Sigmoid colon (tissue), 7 donors: ENCODE measurements around the gene ACVR1. TPM values are rescaled to one million over a fixed set of nuclear protein-coding genes. Genes with fewer than 3 reads are reported as not detected.

Experiments used
- DNase-seq: peaks from one replicate; pipeline ENCODE4 v3.0.0-alpha.2; 2019
- H3K27ac ChIP-seq, 4 donors: fragments of 200-600 bp; sonication (generic); one replicate each; pipeline ENCODE4 v1.5.1; 2016 to 2019; ENCODE audit warnings: mild to moderate bottlenecking in 1 of 4
- H3K27me3 ChIP-seq, 3 donors: fragments of 200-600 bp; sonication (generic); one replicate each; pipeline ENCODE4 v1.5.1; 2019; ENCODE audit warnings: mild to moderate bottlenecking in 1 of 3
- H3K36me3 ChIP-seq, 4 donors: fragments of 200-600 bp; sonication (generic); one replicate each; pipeline ENCODE4 v1.5.1; 2016 to 2019
- H3K4me1 ChIP-seq, 4 donors: fragments of 200-600 bp; sonication (generic); one replicate each; pipeline ENCODE4 v1.5.1; 2017 to 2019
- H3K4me3 ChIP-seq, 4 donors: fragments of 200-600 bp; sonication (generic); one replicate each; pipeline ENCODE4 v1.5.1; 2017 to 2019; ENCODE audit warnings: mild to moderate bottlenecking in 2 of 4, moderate library complexity in 1 of 4
- H3K9me3 ChIP-seq, 4 donors: fragments of 200-600 bp in 3 of 4; sonication (generic) in 3 of 4; one replicate each; pipeline versions ENCODE4 v1.5.1 to v1.6.1; 2013 to 2019
- EP300 ChIP-seq, 4 donors: sonication (generic); formaldehyde crosslinking; IDR thresholded peaks; one replicate each; pipeline ENCODE4 v1.6.1; 2017; ENCODE audit warnings: antibody characterized with exemption in 4 of 4
- POLR2A ChIP-seq, 2 donors: fragments of 450-650 bp; IDR thresholded peaks; one replicate each; pipeline ENCODE4 v1.6.1; 2016; ENCODE audit warnings: antibody characterized with exemption in 2 of 2, mild to moderate bottlenecking in 2 of 2, moderate library complexity in 2 of 2
- POLR2AphosphoS5 ChIP-seq, 4 donors: sonication (generic); formaldehyde crosslinking; IDR thresholded peaks; one replicate each; pipeline ENCODE4 v1.6.1; 2017; ENCODE audit warnings: antibody characterized with exemption in 4 of 4
- WGBS, 2 donors: extraction: QIAGEN DNeasy Blood & Tissue Kit; methylation state at CpG; one replicate each; pipeline ENCODE4 v1.1.7; 2013; 5-methylcytosine and 5-hydroxymethylcytosine counted together
- intact Hi-C: fragments of 100-400 bp; cut with DNase I; formaldehyde crosslinking; loops from one replicate; pipeline ENCODE4 v1.15.1; 2023
- polyA plus RNA-seq, 3 donors: library from polyadenylated mRNA; stranded (reverse); fragments of 200-250 nt; gene quantifications; one replicate each; pipeline ENCODE4 v1.2.3, GENCODE V29; 2013
- total RNA-seq, 4 donors: library from RNA; depleted of rRNA; stranded (reverse); fragments of >200 nt; gene quantifications; one replicate each; pipeline ENCODE4 v1.1.0, GENCODE V29; 2016
- TF ChIP-seq, protein P1 (sequence below), 4 experiments: fragments of 450-650 bp in 3 of 4; fragments of 200-600 bp in 1 of 4; IDR thresholded peaks; one replicate each; pipeline ENCODE4 v1.5.1; 2016 to 2019; ENCODE audit warnings: antibody characterized with exemption in 4 of 4, mild to moderate bottlenecking in 3 of 4, moderate library complexity in 2 of 4
- donor health status: healthy with polysubstance abuse.
- donor health status: Bipolar disorder and iron deficiency.
- donor health status: healthy.

ACVR1 gene
- total and polyA plus RNA-seq, 7 donors: 2.3 to 36.0 (median 20.0) TPM

DNA sequence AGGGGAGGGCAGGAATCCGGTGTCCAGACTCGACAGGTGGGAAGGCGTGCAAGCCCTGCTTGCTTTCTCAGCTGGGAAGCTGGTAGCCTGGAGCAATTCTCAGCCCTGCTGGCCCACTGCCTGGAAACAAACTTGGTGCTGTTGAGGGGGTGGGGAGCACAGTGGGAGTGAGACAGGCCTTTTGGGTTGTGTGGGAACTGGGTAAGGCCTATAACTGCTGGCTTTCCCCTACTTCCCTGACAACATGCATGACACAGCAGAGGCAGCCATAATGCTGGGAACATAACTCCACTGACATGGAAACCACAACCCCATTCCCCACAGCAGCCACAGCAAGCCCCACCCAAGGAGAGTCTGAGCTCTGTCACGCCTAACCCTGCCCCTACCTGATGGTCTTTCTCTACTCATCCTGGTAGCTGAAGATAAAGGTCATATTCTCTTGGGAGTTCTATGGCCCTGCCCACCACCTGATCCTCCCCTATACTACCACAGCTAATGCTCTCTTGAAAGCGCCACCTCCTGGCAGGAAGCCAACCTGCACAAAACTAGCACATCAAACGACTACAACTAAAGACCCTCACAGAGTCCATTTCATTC, 124.6 kb downstream of the ACVR1 start:
- Histone ChIP-seq H3K36me3 (peaks cover 3 to 34% (median 19%) of the 10 kb centered on the region in 4 donors), H3K9me3 (peaks cover 0 to 5% (median 1%) of the 10 kb centered on the region in 4 donors), H3K4me1 (peaks cover 0 to 3% (median 0%) of the 10 kb centered on the region in 4 donors), H3K27ac (no peak overlapping the region), H3K4me3 (no peak overlapping the region), H3K27me3 (no peaks in the 10 kb centered on the region)
- intact Hi-C loops: no loop called here
- TF ChIP-seq POLR2A (IDR thresholded peaks at IDR 0.05) (no peak), EP300 (IDR thresholded peaks at IDR 0.05) (no peak), POLR2AphosphoS5 (IDR thresholded peaks at IDR 0.05) (no peak)
- TF ChIP-seq, protein P1, sequence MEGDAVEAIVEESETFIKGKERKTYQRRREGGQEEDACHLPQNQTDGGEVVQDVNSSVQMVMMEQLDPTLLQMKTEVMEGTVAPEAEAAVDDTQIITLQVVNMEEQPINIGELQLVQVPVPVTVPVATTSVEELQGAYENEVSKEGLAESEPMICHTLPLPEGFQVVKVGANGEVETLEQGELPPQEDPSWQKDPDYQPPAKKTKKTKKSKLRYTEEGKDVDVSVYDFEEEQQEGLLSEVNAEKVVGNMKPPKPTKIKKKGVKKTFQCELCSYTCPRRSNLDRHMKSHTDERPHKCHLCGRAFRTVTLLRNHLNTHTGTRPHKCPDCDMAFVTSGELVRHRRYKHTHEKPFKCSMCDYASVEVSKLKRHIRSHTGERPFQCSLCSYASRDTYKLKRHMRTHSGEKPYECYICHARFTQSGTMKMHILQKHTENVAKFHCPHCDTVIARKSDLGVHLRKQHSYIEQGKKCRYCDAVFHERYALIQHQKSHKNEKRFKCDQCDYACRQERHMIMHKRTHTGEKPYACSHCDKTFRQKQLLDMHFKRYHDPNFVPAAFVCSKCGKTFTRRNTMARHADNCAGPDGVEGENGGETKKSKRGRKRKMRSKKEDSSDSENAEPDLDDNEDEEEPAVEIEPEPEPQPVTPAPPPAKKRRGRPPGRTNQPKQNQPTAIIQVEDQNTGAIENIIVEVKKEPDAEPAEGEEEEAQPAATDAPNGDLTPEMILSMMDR (IDR thresholded peaks at IDR 0.05): no peak
- no peak for DNase-seq
- WGBS, 2 donors: 92 to 95% methylated on average over 6 of the region's 6 CpGs

DNA sequence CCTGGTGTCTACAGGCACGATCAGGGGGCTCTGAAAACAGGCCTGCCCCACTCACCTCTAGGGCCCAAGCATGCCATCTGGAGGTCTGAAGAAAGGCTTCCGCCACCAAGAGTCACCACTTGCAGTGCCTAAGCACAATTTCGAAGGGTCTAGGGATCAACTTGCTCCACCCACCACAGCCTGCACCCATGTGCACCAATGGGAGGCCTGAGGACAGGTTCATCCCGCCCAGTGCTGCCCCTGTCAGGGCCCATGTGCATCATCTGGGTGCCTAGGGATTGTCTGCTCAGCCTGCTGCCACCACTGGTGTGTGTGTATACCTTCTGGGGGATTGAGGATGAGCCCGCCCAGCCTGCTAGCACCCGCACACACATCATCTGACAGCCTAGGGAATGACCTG, 126.4 kb downstream of the ACVR1 start:
- 94 to 98% methylated on average over 6 of the region's 6 CpGs for WGBS, 2 donors
- H3K27ac ChIP-seq: no peak overlapping the region
- TF ChIP-seq EP300 (IDR thresholded peaks at IDR 0.05) (no peak), POLR2A (IDR thresholded peaks at IDR 0.05) (no peak), POLR2AphosphoS5 (IDR thresholded peaks at IDR 0.05) (no peak)
- TF ChIP-seq, protein P1 (IDR thresholded peaks at IDR 0.05): no peak
- peaks cover 0 to 3% (median 0%) of the 10 kb centered on the region in 4 donors for H3K4me1 ChIP-seq
- H3K27me3 ChIP-seq: no peaks in the 10 kb centered on the region
- H3K36me3 ChIP-seq: peaks cover 0 to 23% (median 6%) of the 10 kb centered on the region in 4 donors
- intact Hi-C loops: no loop called here
- no peak for DNase-seq
- no peaks in the 10 kb centered on the region for H3K9me3 ChIP-seq
- no peak overlapping the region for H3K4me3 ChIP-seq

DNA sequence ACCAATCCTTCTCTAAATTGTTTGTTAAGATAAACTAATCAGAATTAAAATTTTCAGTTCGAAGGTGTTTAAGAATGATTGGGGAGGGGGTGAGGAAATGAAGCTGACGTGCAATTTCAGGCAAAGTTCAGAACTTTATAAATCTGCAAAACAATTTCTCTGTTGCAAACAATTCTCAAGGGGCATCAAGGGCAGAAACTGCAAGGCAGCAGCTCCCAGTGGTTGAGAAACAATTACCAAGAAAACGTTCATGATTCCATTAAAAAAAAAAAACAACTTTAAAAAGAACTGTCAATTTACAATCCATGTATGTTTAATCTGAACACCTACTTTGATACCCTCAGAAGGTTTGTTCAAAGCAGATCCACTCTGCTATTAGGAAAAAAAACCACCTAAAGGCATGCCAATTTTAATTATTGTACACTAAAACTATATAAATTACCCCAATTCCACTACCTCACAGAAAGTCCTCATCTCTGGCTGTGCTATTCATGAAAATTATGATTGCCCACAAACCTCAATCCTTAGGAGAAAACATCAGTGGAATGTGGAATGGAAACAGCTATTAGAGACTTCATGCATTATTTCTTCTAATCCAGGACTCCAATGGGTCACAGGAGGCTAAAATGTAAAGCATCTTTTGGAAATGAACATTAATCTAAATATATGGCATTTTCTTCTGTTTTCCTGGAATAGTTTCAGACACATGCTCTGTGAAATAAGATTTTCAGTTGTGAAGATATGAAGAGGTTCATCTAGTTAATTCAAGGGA, 127.6 kb downstream of the ACVR1 start:
- Histone ChIP-seq H3K9me3 (no peaks in the 10 kb centered on the region), H3K27ac (no peak overlapping the region), H3K27me3 (no peaks in the 10 kb centered on the region), H3K36me3 (peaks cover 0 to 21% (median 6%) of the 10 kb centered on the region in 4 donors), H3K4me3 (no peak overlapping the region), H3K4me1 (peaks cover 0 to 3% (median 0%) of the 10 kb centered on the region in 4 donors)
- 70 to 79% methylated on average over 3 of the region's 3 CpGs for WGBS, 2 donors
- intact Hi-C loops: no loop called here
- no peak for TF ChIP-seq POLR2A (IDR thresholded peaks at IDR 0.05)
- TF ChIP-seq EP300 (IDR thresholded peaks at IDR 0.05): no peak
- no peak for TF ChIP-seq POLR2AphosphoS5 (IDR thresholded peaks at IDR 0.05)
- TF ChIP-seq, protein P1 (IDR thresholded peaks at IDR 0.05): no peak
- DNase-seq: no peak

DNA sequence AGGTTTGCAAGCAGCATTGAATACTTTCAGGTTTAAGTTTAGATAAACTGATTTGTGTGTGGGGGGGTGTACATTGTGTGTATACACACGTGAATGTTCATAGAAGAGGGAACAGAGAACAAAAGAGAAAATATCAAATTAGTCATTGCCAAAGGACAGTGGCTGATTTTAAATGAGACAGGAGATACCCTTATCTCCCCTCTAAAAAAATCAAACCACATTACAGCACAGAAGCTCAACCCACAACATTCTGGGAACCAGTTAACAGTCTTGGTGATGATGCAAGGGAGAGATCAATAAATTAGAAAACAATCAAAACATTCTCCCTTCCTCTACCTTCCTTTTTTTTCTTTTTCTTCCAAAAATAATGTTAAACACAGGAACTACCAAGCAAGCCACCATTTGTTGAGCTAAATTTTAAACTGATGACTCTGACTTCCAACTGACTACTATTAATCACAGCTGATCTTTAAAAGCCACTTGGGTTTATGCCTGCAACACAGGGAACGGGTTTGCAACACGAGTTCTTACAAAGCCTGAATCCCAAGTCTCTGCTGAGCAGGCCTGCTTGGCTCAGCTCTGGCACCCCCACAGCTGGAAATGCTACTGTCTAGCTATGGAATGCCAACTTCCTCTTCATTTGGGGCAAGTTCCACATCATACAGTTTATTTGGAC, 128.3 kb downstream of the ACVR1 start:
- Histone ChIP-seq H3K4me1 (peaks cover 0 to 3% (median 0%) of the 10 kb centered on the region in 4 donors), H3K36me3 (peaks cover 0 to 14% (median 6%) of the 10 kb centered on the region in 4 donors), H3K27ac (no peak overlapping the region), H3K9me3 (no peaks in the 10 kb centered on the region), H3K27me3 (no peaks in the 10 kb centered on the region), H3K4me3 (no peak overlapping the region)
- DNase-seq: peak; percentile 71
- WGBS, 2 donors: 68 to 82% methylated on average over 3 of the region's 3 CpGs
- intact Hi-C loops: no loop called here
- TF ChIP-seq POLR2AphosphoS5 (IDR thresholded peaks at IDR 0.05) (no peak), EP300 (IDR thresholded peaks at IDR 0.05) (no peak), POLR2A (IDR thresholded peaks at IDR 0.05) (no peak)
- TF ChIP-seq, protein P1 (IDR thresholded peaks at IDR 0.05): no peak
